ENCODE results near the gene EIF4B. TPM values are rescaled to one million over a fixed set of nuclear protein-coding genes. Genes with fewer than 3 reads are reported as not detected.

EIF4B gene
- total RNA-seq, 3 donors from 2014 or later: 341 to 535 (median 345) TPM

GRCh38 chr12:53069621-53070410 is 63.6 kb downstream of the EIF4B start:
- no peaks in the 10 kb centered on the region for H3K36me3 ChIP-seq (ENCODE audit: low read depth)
- ATAC-seq (no peak), DNase-seq (no peak)
- peaks cover 3% of the 10 kb centered on the region for H3K4me1 ChIP-seq (ENCODE audit: low read depth)
- no peaks in the 10 kb centered on the region for H3K9me3 ChIP-seq
- TF ChIP-seq CTCF (IDR thresholded peaks at IDR 0.05): no peak
- no peak overlapping the region for H3K4me3 ChIP-seq
- intact Hi-C loops (cut with DNase I, micrococcal nuclease): loop anchor here in 1 of 2 donors (5.0 to 10.0 kb wide), 2 partner anchors 32 to 125 kb away; partner anchors contain the start of gene SOAT2

- DNase-seq: no peak
- no peaks in the 10 kb centered on the region for H3K9me3 ChIP-seq
- ATAC-seq: no peak
- no peaks in the 10 kb centered on the region for H3K4me1 ChIP-seq (ENCODE audit: low read depth)
- H3K4me3 ChIP-seq: no peak overlapping the region
- no peaks in the 10 kb centered on the region for H3K36me3 ChIP-seq (ENCODE audit: low read depth)
- TF ChIP-seq CTCF (IDR thresholded peaks at IDR 0.05): no peak
- intact Hi-C loops (cut with DNase I, micrococcal nuclease): no loop called here
These were observed 64.7 kb downstream of the EIF4B start for GRCh38 chr12:53070877-53071492.

- no peak overlapping the region for H3K4me3 ChIP-seq
- TF ChIP-seq CTCF (IDR thresholded peaks at IDR 0.05): no peak
- ATAC-seq (peak; percentile 4), DNase-seq (peak in 1 of 3 donors; percentile 65)
- no peaks in the 10 kb centered on the region for H3K4me1 ChIP-seq (ENCODE audit: low read depth)
- intact Hi-C loops (cut with DNase I, micrococcal nuclease): no loop called here
- H3K36me3 ChIP-seq (ENCODE audit: low read depth): no peaks in the 10 kb centered on the region
- no peaks in the 10 kb centered on the region for H3K9me3 ChIP-seq
These were observed 65.6 kb downstream of the EIF4B start for GRCh38 chr12:53071591-53072551.

- TF ChIP-seq CTCF (IDR thresholded peaks at IDR 0.05): no peak
- intact Hi-C loops (cut with DNase I, micrococcal nuclease): no loop called here
- no peak for DNase-seq
- peaks cover 4% of the 10 kb centered on the region for H3K4me1 ChIP-seq (ENCODE audit: low read depth)
- no peaks in the 10 kb centered on the region for H3K9me3 ChIP-seq
- H3K36me3 ChIP-seq (ENCODE audit: low read depth): no peaks in the 10 kb centered on the region
- no peak for ATAC-seq
- no peak overlapping the region for H3K4me3 ChIP-seq
These were observed 67.6 kb downstream of the EIF4B start for GRCh38 chr12:53073881-53074280.

GRCh38 chr12:53074283-53074998 is 68.2 kb downstream of the EIF4B start:
- intact Hi-C loops (cut with DNase I, micrococcal nuclease): no loop called here
- Histone ChIP-seq H3K9me3 (no peaks in the 10 kb centered on the region), H3K4me1 (ENCODE audit: low read depth) (peaks cover 4% of the 10 kb centered on the region), H3K36me3 (ENCODE audit: low read depth) (no peaks in the 10 kb centered on the region), H3K4me3 (no peak overlapping the region)
- no peak for TF ChIP-seq CTCF (IDR thresholded peaks at IDR 0.05)
- DNase-seq (no peak), ATAC-seq (no peak)

Measured in mucosa of descending colon (tissue), 3 donors.